DOHH2 (cell line): ENCODE data around the gene PARP16.

Source experiments
- H3F3A ChIP-seq: fragments of 200-600 bp; sonication (generic), shearing (Covaris generic); 2 replicates; pipeline ENCODE4 v1.6.0; 2016; ENCODE audit warnings: antibody characterized with exemption, mild to moderate bottlenecking; ENCODE audit not compliant: control insufficient read depth, insufficient read depth
- H3K27ac ChIP-seq: fragments of 200-600 bp; sonication (generic); 2 replicates; pipeline ENCODE4 v1.5.1; 2014; ENCODE audit warnings: low read depth, mild to moderate bottlenecking, low read length, moderate library complexity
- H3K27me3 ChIP-seq: fragments of 200-600 bp; sonication (generic); 2 replicates; pipeline ENCODE4 v1.6.1; 2014; ENCODE audit warnings: mild to moderate bottlenecking, low read length, mixed read lengths; ENCODE audit not compliant: control insufficient read depth
- H3K36me3 ChIP-seq: fragments of 200-600 bp; sonication (generic); 2 replicates; pipeline ENCODE4 v1.6.1; 2014; ENCODE audit warnings: mild to moderate bottlenecking, low read length, moderate library complexity, mixed read lengths; ENCODE audit not compliant: control insufficient read depth
- H3K4me1 ChIP-seq: fragments of 200-600 bp; sonication (generic); 2 replicates; pipeline ENCODE4 v1.6.1; 2014; ENCODE audit warnings: mild to moderate bottlenecking, low read length, mixed read lengths; ENCODE audit not compliant: control insufficient read depth
- H3K4me2 ChIP-seq: fragments of 200-600 bp; sonication (generic); 2 replicates; pipeline ENCODE4 v1.6.0; 2014; ENCODE audit warnings: mild to moderate bottlenecking, low read length, moderate library complexity
- H3K4me3 ChIP-seq: fragments of 200-600 bp; sonication (generic); 2 replicates; pipeline ENCODE4 v1.5.1; 2014; ENCODE audit warnings: mild to moderate bottlenecking, low read length, mixed read lengths
- H3K79me2 ChIP-seq: fragments of 200-600 bp; sonication (generic); 2 replicates; pipeline ENCODE4 v1.6.1; 2014; ENCODE audit warnings: mild to moderate bottlenecking, low read length, mixed read lengths; ENCODE audit not compliant: control insufficient read depth
- H3K9me2 ChIP-seq: fragments of 200-600 bp; sonication (generic); replicated peaks from 2 replicates; pipeline ENCODE4 v1.6.1; 2014; ENCODE audit warnings: mild to moderate bottlenecking, low read length, mixed read lengths; ENCODE audit not compliant: control insufficient read depth
- H3K9me3 ChIP-seq: fragments of 200-600 bp; sonication (generic); 2 replicates; pipeline ENCODE4 v1.6.1; 2014; ENCODE audit warnings: antibody characterized with exemption, low read length, mixed read lengths; ENCODE audit not compliant: control insufficient read depth, insufficient read depth
- H4K20me1 ChIP-seq: fragments of 200-600 bp; sonication (generic); 2 replicates; pipeline ENCODE4 v1.6.0; 2014; ENCODE audit warnings: low read depth, mild to moderate bottlenecking, antibody characterized with exemption, low read length, moderate library complexity; ENCODE audit not compliant: control insufficient read depth, insufficient read depth
- EZH2phosphoT487 ChIP-seq: fragments of 200-600 bp; sonication (generic); IDR thresholded peaks from 2 replicates; pipeline ENCODE4 v1.6.1; 2017; ENCODE audit warnings: borderline replicate concordance, mild to moderate bottlenecking, antibody characterized with exemption, low read length, moderate library complexity, mixed read lengths
- TF ChIP-seq, protein P1 (sequence below): fragments of 200-600 bp; sonication (generic); IDR thresholded peaks from one replicate; pipeline ENCODE4 v1.5.1; 2014; ENCODE audit warnings: antibody characterized with exemption, mild to moderate bottlenecking, low read depth, low read length; ENCODE audit not compliant: poor library complexity, severe bottlenecking

Gene PARP16

DNA sequence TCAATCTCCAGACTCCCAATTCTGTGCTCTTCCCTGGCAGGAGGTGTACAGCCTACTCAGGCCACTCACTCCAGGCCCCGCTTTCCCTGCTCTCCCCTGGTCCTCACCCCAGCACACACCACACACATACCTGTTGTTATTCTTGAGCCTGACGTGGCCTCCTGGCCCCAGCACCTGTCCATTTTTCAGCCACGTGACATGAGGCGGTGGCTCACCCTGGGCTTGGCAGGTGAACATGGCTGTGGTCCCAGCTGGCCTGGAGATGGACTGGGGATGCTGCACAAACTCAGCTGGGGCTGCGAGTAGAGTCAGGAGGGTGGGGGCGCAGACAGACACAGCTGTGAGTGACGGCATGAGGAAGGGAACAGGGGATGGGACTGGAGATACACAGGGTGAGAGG lies 45.1 kb upstream of the PARP16 start:
- Histone ChIP-seq H3K4me3 (no peak overlapping the region), H3K4me1 (peaks cover 48% of the 10 kb centered on the region), H3K9me2 (no peaks in the 10 kb centered on the region), H4K20me1 (no peaks in the 10 kb centered on the region), H3K79me2 (no peaks in the 10 kb centered on the region), H3K36me3 (no peaks in the 10 kb centered on the region), H3K27ac (no peak overlapping the region), H3K27me3 (peaks cover 3% of the 10 kb centered on the region; the same call in 1 of the 2 replicates), H3F3A (0 out of 2 replicates have a peak, but pooled peaks cover 5% of the 10 kb centered on the region), H3K4me2 (no peak overlapping the region), H3K9me3 (no peaks in the 10 kb centered on the region)
- TF ChIP-seq, protein P1, sequence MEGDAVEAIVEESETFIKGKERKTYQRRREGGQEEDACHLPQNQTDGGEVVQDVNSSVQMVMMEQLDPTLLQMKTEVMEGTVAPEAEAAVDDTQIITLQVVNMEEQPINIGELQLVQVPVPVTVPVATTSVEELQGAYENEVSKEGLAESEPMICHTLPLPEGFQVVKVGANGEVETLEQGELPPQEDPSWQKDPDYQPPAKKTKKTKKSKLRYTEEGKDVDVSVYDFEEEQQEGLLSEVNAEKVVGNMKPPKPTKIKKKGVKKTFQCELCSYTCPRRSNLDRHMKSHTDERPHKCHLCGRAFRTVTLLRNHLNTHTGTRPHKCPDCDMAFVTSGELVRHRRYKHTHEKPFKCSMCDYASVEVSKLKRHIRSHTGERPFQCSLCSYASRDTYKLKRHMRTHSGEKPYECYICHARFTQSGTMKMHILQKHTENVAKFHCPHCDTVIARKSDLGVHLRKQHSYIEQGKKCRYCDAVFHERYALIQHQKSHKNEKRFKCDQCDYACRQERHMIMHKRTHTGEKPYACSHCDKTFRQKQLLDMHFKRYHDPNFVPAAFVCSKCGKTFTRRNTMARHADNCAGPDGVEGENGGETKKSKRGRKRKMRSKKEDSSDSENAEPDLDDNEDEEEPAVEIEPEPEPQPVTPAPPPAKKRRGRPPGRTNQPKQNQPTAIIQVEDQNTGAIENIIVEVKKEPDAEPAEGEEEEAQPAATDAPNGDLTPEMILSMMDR: no peak
- TF ChIP-seq EZH2phosphoT487: no peak

GRCh38 chr15:65330934-65331645 lies 44.4 kb upstream of the PARP16 start:
- Histone ChIP-seq H3K4me3 (no peak overlapping the region), H3K79me2 (no peaks in the 10 kb centered on the region), H3K4me1 (peaks cover 45% of the 10 kb centered on the region), H3K27ac (no peak overlapping the region), H3K27me3 (peaks cover 3% of the 10 kb centered on the region; the same call in 1 of the 2 replicates), H3F3A (0 out of 2 replicates have a peak, but pooled peaks cover under 1% of the 10 kb centered on the region), H3K36me3 (no peaks in the 10 kb centered on the region), H3K9me2 (no peaks in the 10 kb centered on the region), H3K9me3 (no peaks in the 10 kb centered on the region), H3K4me2 (no peak overlapping the region), H4K20me1 (no peaks in the 10 kb centered on the region)
- TF ChIP-seq EZH2phosphoT487: no peak
- TF ChIP-seq, protein P1: no peak

DNA sequence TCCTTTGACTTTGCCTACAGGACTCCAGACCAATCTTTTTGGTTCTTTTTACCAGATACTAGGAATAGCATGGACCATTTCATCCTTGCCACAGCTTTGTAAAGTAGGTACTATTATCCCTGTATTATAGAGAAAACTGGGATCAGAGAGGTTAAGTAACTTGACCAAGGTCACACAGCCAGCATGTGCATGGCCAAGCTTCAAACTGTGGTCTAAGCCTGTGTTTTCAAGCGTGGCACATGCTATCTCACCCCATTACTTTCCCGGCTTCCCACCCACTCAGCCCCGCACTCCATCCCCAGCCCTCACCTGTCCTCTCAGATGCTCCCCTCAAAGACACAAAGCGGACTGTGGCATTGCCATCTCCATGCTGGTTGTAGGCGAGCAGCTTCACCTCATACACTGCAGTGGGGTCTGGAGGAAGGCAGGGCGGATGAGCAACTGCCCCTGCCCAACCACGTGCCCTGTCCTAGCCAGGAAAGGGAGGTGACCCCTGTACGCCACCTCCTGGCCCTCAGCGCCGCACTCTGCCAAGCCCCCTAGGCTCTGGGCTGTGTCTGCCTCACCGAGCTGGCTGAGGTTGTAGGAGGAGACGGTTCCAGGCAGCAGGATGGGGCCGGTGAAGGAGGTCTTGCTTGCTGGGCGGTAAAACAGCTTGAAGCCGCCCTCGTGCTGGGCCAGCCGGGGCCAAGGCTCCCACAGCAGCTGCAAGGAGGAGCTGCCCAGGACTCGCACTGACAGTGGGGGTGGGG lies 43.5 kb upstream of the PARP16 start:
- peaks cover 45% of the 10 kb centered on the region for H3K4me1 ChIP-seq
- TF ChIP-seq EZH2phosphoT487: no peak
- TF ChIP-seq, protein P1: no peak
- H3K27me3 ChIP-seq: no peaks in the 10 kb centered on the region; the same call in 1 of the 2 replicates
- H3K4me3 ChIP-seq: no peak overlapping the region
- H3F3A ChIP-seq: no peaks in the 10 kb centered on the region
- no peaks in the 10 kb centered on the region for H3K79me2 ChIP-seq
- no peak overlapping the region for H3K4me2 ChIP-seq
- no peak overlapping the region for H3K27ac ChIP-seq
- no peaks in the 10 kb centered on the region for H4K20me1 ChIP-seq
- H3K9me2 ChIP-seq: no peaks in the 10 kb centered on the region
- H3K36me3 ChIP-seq: no peaks in the 10 kb centered on the region
- H3K9me3 ChIP-seq: no peaks in the 10 kb centered on the region
